ENCODE measurements around the gene USP12.

DNA sequence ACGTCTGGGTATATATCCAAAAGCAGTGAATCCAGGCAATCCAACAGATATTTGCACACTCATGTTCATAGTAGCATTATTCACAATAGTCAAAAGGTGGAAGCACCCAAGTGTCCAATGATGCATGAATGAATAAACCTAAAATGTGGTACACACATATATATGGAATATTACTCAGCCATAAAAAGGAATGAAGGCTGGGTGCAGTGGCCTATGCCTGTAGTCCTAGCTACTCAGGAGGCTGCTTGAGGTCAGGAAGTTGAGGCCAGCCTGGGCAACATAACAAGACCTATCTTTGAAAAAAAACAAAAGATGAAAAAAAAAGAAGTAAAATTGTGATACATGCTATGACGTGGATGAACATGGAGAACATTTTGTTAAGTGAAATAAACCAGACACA lies 10.4 kb upstream of the USP12 start:
- TF ChIP-seq GATA3 (IDR thresholded peaks at IDR 0.05; ENCODE audit: low read depth, low read length) = no peak
- no peak for TF ChIP-seq GATA2 (IDR thresholded peaks at IDR 0.05; ENCODE audit: low read depth, low read length)
